ENCODE results near the gene CACNG6. TPM values are rescaled to one million over a fixed set of nuclear protein-coding genes. Genes with fewer than 3 reads are reported as not detected.

The CACNG6 gene
- total and polyA plus RNA-seq, 8 donors: not detected

- no peak for DNase-seq
- Histone ChIP-seq H3K27ac (no peak overlapping the region), H3K9me3 (no peaks in the 10 kb centered on the region), H3K4me3 (no peak overlapping the region), H3K36me3 (no peaks in the 10 kb centered on the region), H3K4me1 (no peaks in the 10 kb centered on the region), H3K27me3 (no peaks in the 10 kb centered on the region)
- 1 to 2% methylated on average over 21 to 22 of the region's 22 CpGs for WGBS, 2 donors
- intact Hi-C loops (cut with DNase I): no loop called here
- no peak for TF ChIP-seq CTCF (IDR thresholded peaks at IDR 0.05)
- no peak for ATAC-seq
- no peak for FAIRE-seq
Observed at GRCh38 chr19:53958823-53959757, 32.3 kb upstream of the CACNG6 start.

GRCh38 chr19:53960187-53960586 is 31.2 kb upstream of the CACNG6 start:
- no peak overlapping the region for H3K27ac ChIP-seq
- H3K9me3 ChIP-seq: no peaks in the 10 kb centered on the region
- no peak for DNase-seq
- H3K4me3 ChIP-seq: no peak overlapping the region
- H3K27me3 ChIP-seq: no peaks in the 10 kb centered on the region
- no peaks in the 10 kb centered on the region for H3K4me1 ChIP-seq
- intact Hi-C loops (cut with DNase I): no loop called here
- no peak for ATAC-seq
- FAIRE-seq: no peak
- WGBS, 2 donors: 4% methylated on average over 10 of the region's 10 CpGs
- TF ChIP-seq CTCF (IDR thresholded peaks at IDR 0.05): no peak
- H3K36me3 ChIP-seq: no peaks in the 10 kb centered on the region

- FAIRE-seq (no peak), DNase-seq (no peak), ATAC-seq (no peak)
- Histone ChIP-seq H3K4me1 (no peaks in the 10 kb centered on the region), H3K27me3 (no peaks in the 10 kb centered on the region), H3K36me3 (no peaks in the 10 kb centered on the region), H3K9me3 (no peaks in the 10 kb centered on the region), H3K4me3 (no peak overlapping the region), H3K27ac (no peak overlapping the region)
- intact Hi-C loops (cut with DNase I): no loop called here
- TF ChIP-seq CTCF (IDR thresholded peaks at IDR 0.05): no peak
- WGBS, 2 donors: 4 to 5% methylated on average over 8 of the region's 8 CpGs
Observed at GRCh38 chr19:53960886-53961285, 30.6 kb upstream of the CACNG6 start.

- H3K4me1 ChIP-seq: no peaks in the 10 kb centered on the region
- no peak for FAIRE-seq
- DNase-seq: no peak
- no peak for ATAC-seq
- no peak for TF ChIP-seq CTCF (IDR thresholded peaks at IDR 0.05)
- no peaks in the 10 kb centered on the region for H3K36me3 ChIP-seq
- WGBS, 2 donors: 3% methylated on average over 31 to 32 of the region's 32 CpGs
- H3K27ac ChIP-seq: no peak overlapping the region
- no peaks in the 10 kb centered on the region for H3K9me3 ChIP-seq
- no peak overlapping the region for H3K4me3 ChIP-seq
- H3K27me3 ChIP-seq: peaks cover 0 to 5% (median 0%) of the 10 kb centered on the region in 4 donors
- intact Hi-C loops (cut with DNase I): no loop called here
Observed at GRCh38 chr19:53961523-53962356, 29.7 kb upstream of the CACNG6 start.

Measured in pancreas (tissue), 10 donors.